Myometrial cell (primary cell): ENCODE data around the gene XKRX. TPM values are rescaled to one million over a fixed set of nuclear protein-coding genes. Genes with fewer than 3 reads are reported as not detected.

ENCODE experiments used
- total RNA-seq: library from RNA; depleted of rRNA; stranded (reverse); fragments of >200 nt; gene quantifications from 2 replicates; pipeline ENCODE4 v1.2.3, GENCODE V29; 2015

XKRX gene
- total RNA-seq = not detected in 2 replicates

DNA sequence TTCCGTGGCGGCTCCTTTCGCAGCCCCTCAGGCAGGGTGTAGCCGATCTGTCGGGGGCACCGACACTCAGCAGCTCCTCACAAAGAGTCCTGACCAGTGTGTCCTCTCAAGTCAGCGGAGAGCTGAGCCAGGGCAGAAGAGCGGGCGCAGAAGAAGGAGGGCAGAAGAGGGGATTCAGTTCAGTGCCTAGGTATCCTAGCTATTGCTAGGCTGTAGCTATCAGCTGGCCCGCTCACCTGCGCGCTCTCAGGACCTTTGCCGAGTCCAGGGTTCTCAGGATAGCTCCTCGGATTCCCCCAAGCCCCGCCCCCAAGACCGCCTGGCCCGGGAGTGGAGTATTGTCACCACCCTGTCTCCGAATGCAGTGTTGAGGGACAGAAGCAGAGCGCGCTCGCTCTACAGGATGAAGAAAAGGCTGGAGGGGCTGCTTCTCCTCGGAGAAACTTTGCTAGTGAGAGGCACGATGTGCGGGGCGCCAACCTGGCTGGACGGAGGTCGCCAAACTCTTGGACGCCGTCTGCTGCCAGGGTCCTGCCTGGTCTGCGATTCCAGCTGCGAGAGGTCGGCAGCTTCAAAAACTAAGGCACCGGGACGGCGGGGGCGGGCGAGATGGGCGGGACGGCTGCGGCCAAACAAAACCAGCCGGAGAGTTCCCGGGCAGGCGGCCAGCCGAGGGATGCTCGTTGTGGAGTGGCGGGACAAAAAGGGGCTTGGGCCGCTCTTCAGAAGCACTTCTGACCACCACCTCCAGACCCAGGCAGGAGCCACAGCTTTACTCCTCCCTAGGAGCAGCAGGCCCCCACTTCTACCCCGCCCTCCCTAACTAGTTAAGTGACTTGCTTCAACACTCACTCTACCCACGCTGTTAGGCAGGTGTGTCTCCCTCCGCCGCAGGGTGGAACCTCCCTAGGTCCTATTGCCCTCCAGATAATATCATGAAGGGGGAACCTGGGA, at the start of gene XKRX:
XKRX (minus strand) TSS at position 258 of the 954 bp plus-strand sequence. CDS start 613 bp downstream, outside the sequence.

DNA sequence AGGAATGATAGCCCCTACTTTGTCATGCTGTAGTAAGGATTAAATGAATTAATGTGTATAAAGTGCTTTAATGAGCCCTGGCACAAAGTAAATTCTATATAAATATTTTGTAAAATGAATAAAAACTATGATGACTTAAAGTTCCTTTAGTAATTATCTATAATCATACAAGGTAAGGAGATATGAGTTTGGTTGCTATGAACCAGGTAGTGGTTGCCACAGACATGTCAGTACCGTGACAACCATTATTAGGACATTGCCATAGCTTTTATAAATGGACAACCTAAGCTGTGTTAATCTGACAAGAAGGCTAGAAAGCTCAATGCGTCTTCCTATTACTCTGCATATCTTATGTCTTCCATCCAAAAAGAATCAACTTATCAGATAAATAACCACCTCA, 40.7 kb upstream of the XKRX start, which contains the start of gene ARL13A:
ARL13A (plus strand) TSS at position 301 of the 400 bp plus-strand sequence. CDS start 3,982 bp downstream, outside the sequence.

GRCh38 chrX:100874325-100874724, 54.4 kb downstream of the XKRX start, which contains the start of gene NOX1:
NOX1 (minus strand) TSS chrX:100874359; CDS start chrX:100874139, 220 bp downstream.

Other genes starting within 250 kb of the XKRX start
- gene SYTL4, start 196.8 kb downstream of the XKRX start, total RNA-seq = 6.1 and 7.1 TPM in 2 replicates
- gene CSTF2, start 108.5 kb downstream of the XKRX start, total RNA-seq = 23.9 and 33.2 TPM in 2 replicates
- gene NOX1, start 54.6 kb downstream of the XKRX start, total RNA-seq = not detected in 2 replicates
- not detected in 2 replicates for gene ARL13A, start 40.8 kb upstream of the XKRX start, total RNA-seq
- 12.1 and 13.0 TPM in 2 replicates for gene TRMT2B, start 123.2 kb upstream of the XKRX start, total RNA-seq
- 1.2 and 2.7 TPM in 2 replicates for gene TMEM35A, start 150.0 kb upstream of the XKRX start, total RNA-seq
- 18.4 and 28.8 TPM in 2 replicates for gene CENPI, start 169.3 kb upstream of the XKRX start, total RNA-seq